Activated naive CD4-positive, alpha-beta T cell treated with anti-CD3 and anti-CD28 coated beads, Interleukin-2, amount 50 U/mL, for 24 hours (primary cell): ENCODE measurements around the gene BLACAT1.

Experiments used
- H3K27ac Mint-ChIP-seq: one replicate; pipeline ENCODE4 v1.8.0; 2021; ENCODE audit warnings: mild to moderate bottlenecking, mixed read lengths
- H3K27me3 Mint-ChIP-seq: one replicate; pipeline ENCODE4 v1.8.0; 2021; ENCODE audit warnings: mixed read lengths
- H3K36me3 Mint-ChIP-seq: one replicate; pipeline ENCODE4 v1.8.0; 2021; ENCODE audit warnings: mixed read lengths
- H3K4me1 Mint-ChIP-seq: one replicate; pipeline ENCODE4 v1.8.0; 2021; ENCODE audit warnings: mixed read lengths
- H3K4me3 Mint-ChIP-seq: one replicate; pipeline ENCODE4 v1.8.0; 2021; ENCODE audit warnings: mild to moderate bottlenecking, mixed read lengths
- H3K9me3 Mint-ChIP-seq: one replicate; pipeline ENCODE4 v1.8.0; 2021; ENCODE audit warnings: mixed read lengths

Gene BLACAT1

DNA sequence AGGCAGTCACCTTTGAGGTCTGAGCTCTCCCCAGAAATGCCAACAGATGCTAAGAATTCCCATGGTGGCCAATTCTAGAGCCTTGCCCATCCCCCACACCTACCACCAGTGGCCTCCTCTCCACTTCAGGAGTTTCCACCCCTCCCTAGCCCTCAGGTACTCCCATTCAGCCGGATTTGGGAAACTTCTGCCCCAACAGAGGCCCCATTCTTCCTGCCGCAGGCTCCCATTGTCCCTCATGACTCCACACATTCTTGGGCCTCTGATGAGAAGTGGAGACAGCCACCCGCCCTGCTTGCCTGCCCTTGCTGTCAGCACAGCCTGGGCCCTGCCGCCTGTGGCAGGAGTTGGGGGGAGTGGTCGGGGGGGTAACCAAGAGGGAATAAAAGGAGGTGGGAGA, 4.6 kb downstream of the BLACAT1 start:
- H3K9me3 Mint-ChIP-seq = no peaks in the 10 kb centered on the region
- H3K4me1 Mint-ChIP-seq = peaks cover 4% of the 10 kb centered on the region
- H3K36me3 Mint-ChIP-seq = no peaks in the 10 kb centered on the region
- no peak overlapping the region for H3K27ac Mint-ChIP-seq
- peaks cover 31% of the 10 kb centered on the region for H3K27me3 Mint-ChIP-seq
- no peak overlapping the region for H3K4me3 Mint-ChIP-seq

GRCh38 chr1:205450448-205450847, 5.4 kb downstream of the BLACAT1 start:
- H3K4me3 Mint-ChIP-seq = no peak overlapping the region
- peaks cover 27% of the 10 kb centered on the region for H3K27me3 Mint-ChIP-seq
- H3K4me1 Mint-ChIP-seq = no peaks in the 10 kb centered on the region
- no peaks in the 10 kb centered on the region for H3K36me3 Mint-ChIP-seq
- no peak overlapping the region for H3K27ac Mint-ChIP-seq
- no peaks in the 10 kb centered on the region for H3K9me3 Mint-ChIP-seq

GRCh38 chr1:205449750-205450443, 5.9 kb downstream of the BLACAT1 start:
- Mint-ChIP-seq H3K27ac (no peak overlapping the region), H3K4me1 (no peaks in the 10 kb centered on the region), H3K36me3 (no peaks in the 10 kb centered on the region), H3K4me3 (no peak overlapping the region), H3K9me3 (no peaks in the 10 kb centered on the region), H3K27me3 (peaks cover 27% of the 10 kb centered on the region)

DNA sequence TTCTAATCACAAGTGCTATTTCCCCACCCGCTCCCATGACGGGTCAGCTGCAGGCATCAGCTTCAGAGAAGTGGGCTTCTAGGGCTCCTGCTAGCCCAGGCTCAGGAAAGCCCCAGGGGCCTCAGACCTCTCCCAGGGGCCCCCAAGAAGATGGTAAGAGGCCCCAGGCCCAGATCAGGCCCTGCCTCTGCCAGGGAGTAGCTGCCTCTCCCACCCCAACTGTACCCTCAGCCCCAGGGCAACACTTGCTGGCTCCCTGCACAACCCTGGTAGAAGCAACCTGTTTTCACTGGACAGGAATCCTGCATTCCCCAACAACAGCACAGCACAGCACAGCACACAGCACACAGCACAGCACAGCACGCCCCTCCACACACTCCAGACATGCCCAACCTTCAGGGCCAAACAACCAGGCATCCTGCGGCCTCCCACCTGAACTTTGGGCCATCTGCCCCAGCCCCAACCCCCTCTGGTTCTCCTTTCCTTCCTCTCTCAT, 6.5 kb downstream of the BLACAT1 start:
- Mint-ChIP-seq H3K36me3 (no peaks in the 10 kb centered on the region), H3K27me3 (peaks cover 22% of the 10 kb centered on the region), H3K4me1 (no peaks in the 10 kb centered on the region), H3K4me3 (no peak overlapping the region), H3K27ac (no peak overlapping the region), H3K9me3 (no peaks in the 10 kb centered on the region)

DNA sequence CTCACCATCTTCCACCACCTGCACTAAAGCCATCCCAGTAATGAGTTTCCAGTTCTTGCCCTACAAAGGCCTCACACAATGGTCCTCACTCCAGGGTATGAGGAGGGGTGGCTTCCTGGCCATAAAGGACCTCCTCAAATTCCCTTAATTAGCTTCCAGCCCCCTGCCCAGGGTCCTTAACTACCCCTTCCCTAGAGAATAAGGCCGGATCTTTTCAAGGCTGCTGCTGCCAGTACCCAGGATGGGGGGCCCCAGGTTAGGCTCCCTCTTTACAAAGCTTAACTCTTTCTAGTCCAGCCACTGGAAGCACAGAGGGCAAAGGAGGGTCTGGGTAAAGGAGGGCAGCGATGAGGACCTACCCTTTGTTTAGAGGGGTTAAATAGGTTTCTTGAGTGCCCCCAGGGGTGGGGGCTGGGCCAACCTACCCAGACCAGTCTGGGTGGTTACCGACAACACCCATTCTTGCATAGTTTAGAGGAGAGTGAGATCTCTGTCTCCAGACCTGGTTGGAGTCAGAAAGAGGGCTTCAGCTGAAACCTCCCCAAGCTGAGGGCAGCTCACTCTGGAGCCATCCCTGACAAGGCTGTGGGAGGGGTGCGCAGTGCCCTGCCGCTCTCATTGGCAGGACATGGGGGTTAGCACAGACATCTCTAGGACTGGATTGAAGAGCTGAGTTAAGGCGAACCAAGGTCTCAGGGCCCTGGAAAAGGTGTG, 7.1 kb downstream of the BLACAT1 start:
- Mint-ChIP-seq H3K27me3 (peaks cover 21% of the 10 kb centered on the region), H3K4me3 (no peak overlapping the region), H3K36me3 (no peaks in the 10 kb centered on the region), H3K27ac (no peak overlapping the region), H3K9me3 (no peaks in the 10 kb centered on the region), H3K4me1 (no peaks in the 10 kb centered on the region)

- H3K27ac Mint-ChIP-seq = no peak overlapping the region
- H3K9me3 Mint-ChIP-seq = no peaks in the 10 kb centered on the region
- no peaks in the 10 kb centered on the region for H3K4me1 Mint-ChIP-seq
- H3K36me3 Mint-ChIP-seq = no peaks in the 10 kb centered on the region
- peaks cover 13% of the 10 kb centered on the region for H3K27me3 Mint-ChIP-seq
- H3K4me3 Mint-ChIP-seq = no peak overlapping the region
Observed at GRCh38 chr1:205447457-205448341, 8.1 kb downstream of the BLACAT1 start.

- Mint-ChIP-seq H3K36me3 (no peaks in the 10 kb centered on the region), H3K9me3 (no peaks in the 10 kb centered on the region), H3K4me3 (no peak overlapping the region), H3K27me3 (peaks cover 10% of the 10 kb centered on the region), H3K27ac (no peak overlapping the region), H3K4me1 (peaks cover 2% of the 10 kb centered on the region)
Observed at GRCh38 chr1:205446828-205447227, 9.0 kb downstream of the BLACAT1 start.

DNA sequence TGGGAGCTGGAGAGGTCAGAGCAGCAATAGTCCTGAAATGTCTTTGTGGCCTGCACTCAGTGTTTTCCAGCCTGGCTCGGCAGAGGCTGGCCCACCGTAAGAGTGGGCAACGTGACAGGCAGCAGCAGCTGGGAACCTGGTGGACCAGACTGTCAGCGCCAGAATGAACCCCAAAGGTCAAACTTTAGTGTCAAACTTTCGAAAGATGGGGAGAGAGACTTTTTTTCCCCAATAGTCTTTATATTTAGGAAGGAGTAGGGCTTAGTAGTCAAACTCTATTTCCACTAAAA, 10.3 kb downstream of the BLACAT1 start:
- Mint-ChIP-seq H3K27ac (no peak overlapping the region), H3K9me3 (no peaks in the 10 kb centered on the region), H3K36me3 (no peaks in the 10 kb centered on the region), H3K27me3 (no peaks in the 10 kb centered on the region), H3K4me1 (peaks cover 15% of the 10 kb centered on the region), H3K4me3 (no peak overlapping the region)

- no peaks in the 10 kb centered on the region for H3K9me3 Mint-ChIP-seq
- no peak overlapping the region for H3K4me3 Mint-ChIP-seq
- H3K36me3 Mint-ChIP-seq = no peaks in the 10 kb centered on the region
- peaks cover 18% of the 10 kb centered on the region for H3K4me1 Mint-ChIP-seq
- no peaks in the 10 kb centered on the region for H3K27me3 Mint-ChIP-seq
- H3K27ac Mint-ChIP-seq = no peak overlapping the region
Observed at GRCh38 chr1:205444931-205445645, 10.8 kb downstream of the BLACAT1 start.

DNA sequence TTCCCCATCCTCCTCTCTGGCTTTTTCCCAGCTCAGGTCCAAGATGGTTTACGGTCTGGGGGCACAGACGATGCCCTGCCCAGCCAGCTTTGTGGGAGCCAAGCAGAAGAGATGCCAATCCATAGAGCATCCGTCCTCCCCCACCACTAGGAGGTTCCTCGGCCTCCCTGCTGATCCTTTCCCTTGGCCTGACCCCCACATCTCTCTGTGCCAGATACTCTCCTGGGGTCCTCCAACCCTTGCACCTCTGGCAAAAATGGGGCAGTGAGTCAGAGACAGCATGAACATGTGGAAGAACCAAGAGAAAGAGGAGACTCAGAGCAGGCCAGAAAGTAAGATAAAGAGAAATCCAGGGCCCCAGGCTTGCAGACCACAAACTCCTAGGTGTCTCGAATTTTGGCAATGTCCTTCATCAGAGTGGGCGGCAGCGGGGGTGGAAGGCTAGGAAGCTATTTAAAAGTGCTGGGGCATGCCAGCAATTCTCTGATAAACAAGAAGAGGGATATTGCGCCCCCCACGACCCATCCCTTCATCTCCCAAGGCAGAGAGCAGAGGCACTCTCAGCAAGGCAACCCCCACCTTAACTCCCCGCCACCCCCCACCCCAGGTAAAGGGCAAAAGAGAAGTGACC, 11.4 kb downstream of the BLACAT1 start:
- Mint-ChIP-seq H3K27me3 (no peaks in the 10 kb centered on the region), H3K27ac (peak overlapping the region; percentile 59), H3K9me3 (no peaks in the 10 kb centered on the region), H3K4me1 (peaks cover 22% of the 10 kb centered on the region), H3K36me3 (no peaks in the 10 kb centered on the region), H3K4me3 (no peak overlapping the region)

GRCh38 chr1:205443585-205444299, 12.1 kb downstream of the BLACAT1 start:
- H3K4me1 Mint-ChIP-seq = peaks cover 22% of the 10 kb centered on the region
- no peaks in the 10 kb centered on the region for H3K27me3 Mint-ChIP-seq
- H3K27ac Mint-ChIP-seq = no peak overlapping the region
- no peaks in the 10 kb centered on the region for H3K9me3 Mint-ChIP-seq
- H3K4me3 Mint-ChIP-seq = no peak overlapping the region
- no peaks in the 10 kb centered on the region for H3K36me3 Mint-ChIP-seq

GRCh38 chr1:205442051-205442725, 13.7 kb downstream of the BLACAT1 start:
- Mint-ChIP-seq H3K27ac (peak overlapping the region; percentile 51), H3K36me3 (no peaks in the 10 kb centered on the region), H3K4me1 (peaks cover 22% of the 10 kb centered on the region), H3K27me3 (no peaks in the 10 kb centered on the region), H3K4me3 (no peak overlapping the region), H3K9me3 (no peaks in the 10 kb centered on the region)

DNA sequence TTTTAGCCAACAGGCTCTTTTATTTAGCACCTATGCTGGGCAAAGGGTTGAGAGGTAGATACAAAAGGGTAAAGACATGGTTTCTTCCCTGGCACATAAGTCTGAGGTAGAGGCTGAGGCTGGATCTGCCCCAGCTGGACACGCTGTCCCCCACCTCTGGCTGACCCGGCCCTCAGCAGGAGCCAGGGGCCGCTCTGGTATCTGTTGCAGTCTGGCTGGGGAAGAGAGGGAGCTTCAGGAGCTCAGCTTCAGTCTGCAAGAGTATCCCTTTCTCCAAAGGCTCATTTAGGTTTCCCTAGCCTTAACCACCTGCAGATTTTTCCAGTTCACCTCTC, 14.2 kb downstream of the BLACAT1 start:
- no peaks in the 10 kb centered on the region for H3K27me3 Mint-ChIP-seq
- H3K4me1 Mint-ChIP-seq = peaks cover 22% of the 10 kb centered on the region

DNA sequence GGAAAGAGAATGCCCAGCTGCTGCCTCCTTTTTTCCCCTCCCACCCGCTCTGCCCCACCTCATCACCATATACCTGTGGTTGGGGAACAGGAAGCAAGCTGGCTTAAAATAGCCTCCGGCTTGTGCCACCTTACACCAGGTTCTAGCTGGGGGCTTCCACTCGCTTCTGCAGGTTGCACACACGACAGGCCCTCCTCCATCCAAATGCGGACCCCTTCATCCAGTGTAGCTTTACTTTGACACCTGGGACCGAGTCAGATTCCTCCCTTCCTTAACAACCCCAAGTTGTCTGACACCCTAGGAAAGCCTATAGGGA, 14.6 kb downstream of the BLACAT1 start:
- peaks cover 22% of the 10 kb centered on the region for H3K4me1 Mint-ChIP-seq
- H3K27me3 Mint-ChIP-seq = no peaks in the 10 kb centered on the region
- H3K27ac Mint-ChIP-seq = peak overlapping the region; percentile 91
- H3K36me3 Mint-ChIP-seq = no peaks in the 10 kb centered on the region
- H3K4me3 Mint-ChIP-seq = peak overlapping the region; percentile 78
- no peaks in the 10 kb centered on the region for H3K9me3 Mint-ChIP-seq

More for the DNA sequence above, 14.2 kb downstream of the BLACAT1 start:
- no peaks in the 10 kb centered on the region for H3K36me3 Mint-ChIP-seq
- H3K4me3 Mint-ChIP-seq = peak overlapping the region; percentile 78
- no peaks in the 10 kb centered on the region for H3K9me3 Mint-ChIP-seq
- H3K27ac Mint-ChIP-seq = no peak overlapping the region
